HepG2 (cell line): Measurements from ENCODE around the gene ZNF48. TPM values are rescaled to one million over a fixed set of nuclear protein-coding genes. Genes with fewer than 3 reads are reported as not detected.
A peak's percentile ranks its signal among the peaks of the same experiment; 100 is the strongest.

Experiments used
- ATAD3A ChIP-seq: sonication (generic); formaldehyde crosslinking; IDR thresholded peaks from 2 replicates; pipeline ENCODE4 v1.4.0; 2020; ENCODE audit warnings: missing genetic modification reagents
- CBX1 ChIP-seq: IDR thresholded peaks from one replicate; pipeline ENCODE4 v1.6.1; 2016; ENCODE audit warnings: antibody characterized with exemption, low read depth
- FLYWCH1 ChIP-seq: sonication (generic); formaldehyde crosslinking; IDR thresholded peaks from 2 replicates; pipeline ENCODE4 v1.8.1; 2023; ENCODE audit warnings: mild to moderate bottlenecking, missing genetic modification reagents
- GABPB1 ChIP-seq: IDR thresholded peaks from 2 replicates; pipeline ENCODE4 v1.6.1; 2016; ENCODE audit warnings: mild to moderate bottlenecking, missing genetic modification reagents, moderate library complexity, missing compliant biosample characterization
- HES4 ChIP-seq: sonication (generic); formaldehyde crosslinking; IDR thresholded peaks from 2 replicates; pipeline ENCODE4 v1.9.0; 2021; ENCODE audit warnings: mild to moderate bottlenecking, missing genetic modification reagents, borderline replicate concordance
- MEF2D ChIP-seq: sonication (generic); formaldehyde crosslinking; IDR thresholded peaks from 2 replicates; pipeline ENCODE4 v1.5.1; 2020; ENCODE audit warnings: mild to moderate bottlenecking, missing genetic modification reagents
- NCOA1 ChIP-seq: sonication (generic); formaldehyde crosslinking; IDR thresholded peaks from 2 replicates; pipeline ENCODE4 v1.9.0; 2021; ENCODE audit warnings: missing genetic modification reagents
- NONO ChIP-seq, 2 experiments: fragments of 450-650 bp in 1 of 2; sonication (generic) in 1 of 2; formaldehyde crosslinking in 1 of 2; IDR thresholded peaks in 1 of 2; conservative IDR thresholded peaks in 1 of 2; 2 replicates each; pipeline versions ENCODE4 v1.6.1 to v1.8.0; 2017 to 2022; ENCODE audit warnings: mild to moderate bottlenecking in 1 of 2, missing genetic modification reagents in 1 of 2, moderate library complexity in 1 of 2
- RELA ChIP-seq: sonication (generic); formaldehyde crosslinking; IDR thresholded peaks from 2 replicates; pipeline ENCODE4 v1.4.0; 2020; ENCODE audit warnings: missing genetic modification reagents
- SIN3A ChIP-seq: IDR thresholded peaks from 2 replicates; pipeline ENCODE4 v1.6.1; 2011; ENCODE audit warnings: low read depth, mild to moderate bottlenecking, control low read depth, low read length, borderline replicate concordance
- SMAD1 ChIP-seq: sonication (generic); formaldehyde crosslinking; IDR thresholded peaks from 2 replicates; pipeline ENCODE4 v1.4.0; 2020; ENCODE audit warnings: missing genetic modification reagents, low read depth, mild to moderate bottlenecking, borderline replicate concordance
- ZFP37 ChIP-seq: sonication (generic); formaldehyde crosslinking; IDR thresholded peaks from 2 replicates; pipeline ENCODE4 v1.4.0; 2020; ENCODE audit warnings: missing genetic modification reagents, borderline replicate concordance
- ZIK1 ChIP-seq: sonication (generic); formaldehyde crosslinking; IDR thresholded peaks from 2 replicates; pipeline ENCODE4 v1.5.0; 2020; ENCODE audit warnings: mild to moderate bottlenecking, low read depth, missing genetic modification reagents, borderline replicate concordance
- ZNF230 ChIP-seq: sonication (generic); formaldehyde crosslinking; IDR thresholded peaks from 2 replicates; pipeline ENCODE4 v1.4.0; 2020; ENCODE audit warnings: mild to moderate bottlenecking, missing genetic modification reagents
- ZNF253 ChIP-seq: sonication (generic); formaldehyde crosslinking; IDR thresholded peaks from 2 replicates; pipeline ENCODE4 v1.8.0; 2022; ENCODE audit warnings: mild to moderate bottlenecking, missing genetic modification reagents, borderline replicate concordance
- ZNF292 ChIP-seq: sonication (generic); formaldehyde crosslinking; IDR thresholded peaks from 2 replicates; pipeline ENCODE4 v1.8.1; 2022; ENCODE audit warnings: mild to moderate bottlenecking, low read depth, missing genetic modification reagents, borderline replicate concordance
- ZNF431 ChIP-seq: sonication (generic); formaldehyde crosslinking; IDR thresholded peaks from 2 replicates; pipeline ENCODE4 v1.9.0; 2022; ENCODE audit warnings: missing genetic modification reagents, low read depth, mild to moderate bottlenecking, borderline replicate concordance
- ZNF546 ChIP-seq: sonication (generic); formaldehyde crosslinking; conservative IDR thresholded peaks from 2 replicates; pipeline ENCODE4 v1.8.1; 2023; ENCODE audit warnings: mild to moderate bottlenecking, missing genetic modification reagents
- ZNF780A ChIP-seq: sonication (generic); formaldehyde crosslinking; IDR thresholded peaks from 2 replicates; pipeline ENCODE4 v1.8.0; 2022; ENCODE audit warnings: mild to moderate bottlenecking, missing genetic modification reagents, moderate library complexity
- ZSCAN20 ChIP-seq: sonication (generic); formaldehyde crosslinking; IDR thresholded peaks from 2 replicates; pipeline ENCODE4 v1.4.0; 2020; ENCODE audit warnings: missing genetic modification reagents, mild to moderate bottlenecking, borderline replicate concordance
- polyA plus RNA-seq, 8 experiments: library from polyadenylated mRNA; depleted of rRNA in 3 of 8; stranded (reverse) in 7 of 8; unstranded in 1 of 8; fragments of >200 nt; fragmentation: Illumina TruSeq in 4 of 8; extraction: Trizol in 4 of 8; gene quantifications; 2 replicates each; pipeline versions ENCODE4 v1.2.1 to v1.2.3, GENCODE V29; 2011 to 2016; ENCODE audit warnings: low read depth in 4 of 8, missing spikeins in 1 of 8, mixed read lengths in 1 of 8; ENCODE audit not compliant: insufficient read depth in 1 of 8
- total RNA-seq, 5 experiments: library from RNA; depleted of rRNA; stranded (reverse); fragments of >200 nt; fragmentation: Illumina TruSeq; extraction: Trizol; gene quantifications; 2 replicates each; pipeline ENCODE4 v1.2.3, GENCODE V29; 2016; ENCODE audit warnings: low read depth in 1 of 5
- TF ChIP-seq, protein P1 (sequence below): IDR thresholded peaks from 2 replicates; pipeline ENCODE4 v1.6.1; 2016; ENCODE audit warnings: low read depth, control low read depth
- TF ChIP-seq, protein P2 (sequence below): sonication (generic); formaldehyde crosslinking; IDR thresholded peaks from 2 replicates; pipeline ENCODE4 v1.9.0; 2022; ENCODE audit warnings: low read depth, missing genetic modification reagents
- TF ChIP-seq, protein P3 (sequence below): sonication (generic); formaldehyde crosslinking; IDR thresholded peaks from 2 replicates; pipeline ENCODE4 v1.4.0; 2020; ENCODE audit warnings: mild to moderate bottlenecking, missing genetic modification reagents

The ZNF48 gene
- total and polyA plus RNA-seq, 2 of the 13 experiments (the other 11 are each of a cell fraction or from before 2014, with no cell fraction given): 9.9 to 12.3 TPM

DNA sequence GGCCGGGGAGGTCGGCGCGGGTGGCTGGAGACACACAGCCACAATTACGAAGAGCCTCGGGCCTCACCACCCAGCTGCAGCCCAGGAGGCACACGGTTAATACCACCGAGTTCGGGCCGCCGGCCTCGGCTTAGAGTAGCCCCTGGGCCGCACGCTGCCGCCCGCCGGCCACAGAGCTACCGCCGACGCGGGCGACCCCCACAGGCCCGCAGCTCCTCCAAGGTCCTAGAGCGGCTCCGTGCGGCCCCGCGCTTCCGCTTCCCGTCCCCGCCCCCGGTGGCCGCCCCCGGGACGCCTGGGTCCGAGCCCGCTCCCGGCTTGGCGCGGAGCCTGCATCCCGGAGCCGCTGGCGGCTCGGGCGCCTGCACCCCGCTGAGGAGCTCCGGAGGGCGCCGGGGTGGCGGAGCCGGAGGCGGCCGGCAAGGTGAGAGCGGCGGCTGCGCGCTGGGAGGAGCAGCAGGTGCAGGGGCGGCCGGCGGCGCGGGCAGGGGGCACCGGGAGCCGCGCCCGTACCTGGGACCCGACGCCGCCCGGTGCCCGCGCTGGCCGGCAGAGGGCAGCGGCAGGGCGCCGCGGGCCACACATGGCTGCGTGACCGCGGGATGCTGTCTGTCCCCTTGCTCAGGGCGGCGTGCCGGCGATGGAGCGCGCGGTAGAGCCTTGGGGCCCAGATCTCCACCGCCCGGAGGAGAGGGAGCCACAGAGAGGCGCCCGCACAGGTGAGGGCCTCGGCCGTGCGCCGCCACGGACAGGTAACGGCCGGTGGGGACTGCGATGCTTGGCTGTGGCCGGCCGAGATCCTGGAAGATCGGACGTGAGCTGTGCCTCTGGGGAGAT lies at the start of gene ZNF48 (continued):
- TF ChIP-seq ZNF780A (CRISPR knock-in tag) (0 out of 2 replicates have a peak, but pooled peaks have one; percentile 36), ZNF546 (CRISPR knock-in tag) (0 out of 2 replicates have a peak, but pooled peaks have one; percentile 27), NONO (IDR thresholded peaks at IDR 0.05) (no peak), NONO (CRISPR knock-in tag; conservative IDR thresholded peaks at IDR 0.05) (peak; percentile 87), RELA (no peak), HES4 (CRISPR knock-in tag) (peak; percentile 75; the same call in 1 of the 2 replicates), NCOA1 (CRISPR knock-in tag) (peak; percentile 65; the same call in 1 of the 2 replicates), CBX1 (peak; percentile 27), ZIK1 (CRISPR knock-in tag) (0 out of 2 replicates have a peak, but pooled peaks have one; percentile 40), ZNF431 (CRISPR knock-in tag) (no peak; the same call in none of the 2 replicates), ZSCAN20 (0 out of 2 replicates have a peak, but pooled peaks have one; percentile 63), ATAD3A (CRISPR knock-in tag) (no peak), ZNF253 (peak; percentile 46; the same call in 1 of the 2 replicates), SIN3A (peak; percentile 82), SMAD1 (0 out of 2 replicates have a peak, but pooled peaks have one; percentile 19), MEF2D (no peak), ZNF292 (CRISPR knock-in tag) (peak; percentile 30; the same call in 1 of the 2 replicates), FLYWCH1 (no peak), ZNF230 (CRISPR knock-in tag) (no peak), GABPB1 (CRISPR knock-in tag) (peak; percentile 94), ZFP37 (CRISPR knock-in tag) (no peak)
- TF ChIP-seq, protein P1, sequence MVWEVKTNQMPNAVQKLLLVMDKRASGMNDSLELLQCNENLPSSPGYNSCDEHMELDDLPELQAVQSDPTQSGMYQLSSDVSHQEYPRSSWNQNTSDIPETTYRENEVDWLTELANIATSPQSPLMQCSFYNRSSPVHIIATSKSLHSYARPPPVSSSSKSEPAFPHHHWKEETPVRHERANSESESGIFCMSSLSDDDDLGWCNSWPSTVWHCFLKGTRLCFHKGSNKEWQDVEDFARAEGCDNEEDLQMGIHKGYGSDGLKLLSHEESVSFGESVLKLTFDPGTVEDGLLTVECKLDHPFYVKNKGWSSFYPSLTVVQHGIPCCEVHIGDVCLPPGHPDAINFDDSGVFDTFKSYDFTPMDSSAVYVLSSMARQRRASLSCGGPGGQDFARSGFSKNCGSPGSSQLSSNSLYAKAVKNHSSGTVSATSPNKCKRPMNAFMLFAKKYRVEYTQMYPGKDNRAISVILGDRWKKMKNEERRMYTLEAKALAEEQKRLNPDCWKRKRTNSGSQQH (CRISPR knock-in tag): peak; percentile 91; the same call in 1 of the 2 replicates
- TF ChIP-seq, protein P2, sequence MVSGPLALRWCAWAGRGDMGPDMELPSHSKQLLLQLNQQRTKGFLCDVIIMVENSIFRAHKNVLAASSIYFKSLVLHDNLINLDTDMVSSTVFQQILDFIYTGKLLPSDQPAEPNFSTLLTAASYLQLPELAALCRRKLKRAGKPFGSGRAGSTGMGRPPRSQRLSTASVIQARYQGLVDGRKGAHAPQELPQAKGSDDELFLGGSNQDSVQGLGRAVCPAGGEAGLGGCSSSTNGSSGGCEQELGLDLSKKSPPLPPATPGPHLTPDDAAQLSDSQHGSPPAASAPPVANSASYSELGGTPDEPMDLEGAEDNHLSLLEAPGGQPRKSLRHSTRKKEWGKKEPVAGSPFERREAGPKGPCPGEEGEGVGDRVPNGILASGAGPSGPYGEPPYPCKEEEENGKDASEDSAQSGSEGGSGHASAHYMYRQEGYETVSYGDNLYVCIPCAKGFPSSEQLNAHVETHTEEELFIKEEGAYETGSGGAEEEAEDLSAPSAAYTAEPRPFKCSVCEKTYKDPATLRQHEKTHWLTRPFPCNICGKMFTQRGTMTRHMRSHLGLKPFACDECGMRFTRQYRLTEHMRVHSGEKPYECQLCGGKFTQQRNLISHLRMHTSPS: no peak; the same call in 1 of the 2 replicates
- TF ChIP-seq, protein P3, sequence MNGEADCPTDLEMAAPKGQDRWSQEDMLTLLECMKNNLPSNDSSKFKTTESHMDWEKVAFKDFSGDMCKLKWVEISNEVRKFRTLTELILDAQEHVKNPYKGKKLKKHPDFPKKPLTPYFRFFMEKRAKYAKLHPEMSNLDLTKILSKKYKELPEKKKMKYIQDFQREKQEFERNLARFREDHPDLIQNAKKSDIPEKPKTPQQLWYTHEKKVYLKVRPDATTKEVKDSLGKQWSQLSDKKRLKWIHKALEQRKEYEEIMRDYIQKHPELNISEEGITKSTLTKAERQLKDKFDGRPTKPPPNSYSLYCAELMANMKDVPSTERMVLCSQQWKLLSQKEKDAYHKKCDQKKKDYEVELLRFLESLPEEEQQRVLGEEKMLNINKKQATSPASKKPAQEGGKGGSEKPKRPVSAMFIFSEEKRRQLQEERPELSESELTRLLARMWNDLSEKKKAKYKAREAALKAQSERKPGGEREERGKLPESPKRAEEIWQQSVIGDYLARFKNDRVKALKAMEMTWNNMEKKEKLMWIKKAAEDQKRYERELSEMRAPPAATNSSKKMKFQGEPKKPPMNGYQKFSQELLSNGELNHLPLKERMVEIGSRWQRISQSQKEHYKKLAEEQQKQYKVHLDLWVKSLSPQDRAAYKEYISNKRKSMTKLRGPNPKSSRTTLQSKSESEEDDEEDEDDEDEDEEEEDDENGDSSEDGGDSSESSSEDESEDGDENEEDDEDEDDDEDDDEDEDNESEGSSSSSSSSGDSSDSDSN (CRISPR knock-in tag): peak; percentile 94
